H1 (cell line): Measurements from ENCODE around the gene ICAM2. TPM values are rescaled to one million over a fixed set of nuclear protein-coding genes. Genes with fewer than 3 reads are reported as not detected.

ENCODE experiments used
- CTCF ChIA-PET: fragments of 300-600 bp; sonication (Branson Sonifier 250); formaldehyde crosslinking; loops from one replicate; lab custom pipeline; 2021; ENCODE audit not compliant: partially characterized antibody; lab: Charles Lee
- POLR2A ChIA-PET: fragments of 300-600 bp; sonication (Branson Sonifier 250); formaldehyde crosslinking; loops from one replicate; lab custom pipeline; 2021; ENCODE audit warnings: inconsistent platforms; ENCODE audit not compliant: partially characterized antibody; lab: Charles Lee
- DNase-seq, 2 experiments: peaks; one replicate each; pipeline versions ENCODE4 v3.0.0 to v3.0.0-alpha.2; 2010 to 2022; ENCODE audit warnings: low spot score in 2 of 2, low read depth in 1 of 2, mixed read lengths in 1 of 2
- FAIRE-seq: peaks from 2 replicates; lab custom pipeline; 2011; peaks lifted over from hg19 to GRCh38; lab: Jason Lieb, UNC
- H2AFZ ChIP-seq: 2 replicates; pipeline ENCODE4 v1.8.1; 2012; ENCODE audit warnings: low read length, inconsistent platforms
- H2AK5ac ChIP-seq: 2 replicates; pipeline ENCODE4 v1.6.1; 2013; ENCODE audit warnings: low read depth, low read length
- H2BK120ac ChIP-seq: replicated peaks from 2 replicates; pipeline ENCODE3; 2013; ENCODE audit warnings: low read depth, low read length, inconsistent platforms
- H2BK12ac ChIP-seq: 2 replicates; pipeline ENCODE4 v1.6.1; 2013; ENCODE audit warnings: low read depth, low read length
- H2BK15ac ChIP-seq: 2 replicates; pipeline ENCODE4 v1.6.1; 2013; ENCODE audit warnings: low read length
- H2BK20ac ChIP-seq: 2 replicates; pipeline ENCODE4 v1.6.1; 2013; ENCODE audit warnings: low read length
- H2BK5ac ChIP-seq: 2 replicates; pipeline ENCODE4 v1.6.1; 2013; ENCODE audit warnings: low read depth, low read length
- H3K14ac ChIP-seq: 2 replicates; pipeline ENCODE4 v1.6.1; 2013; ENCODE audit warnings: inconsistent platforms; ENCODE audit not compliant: insufficient read length
- H3K18ac ChIP-seq: 2 replicates; pipeline ENCODE4 v1.6.1; 2013; ENCODE audit warnings: low read length; ENCODE audit errors: extremely low read depth
- H3K23ac ChIP-seq: 2 replicates; pipeline ENCODE4 v1.6.1; 2013; ENCODE audit warnings: inconsistent platforms; ENCODE audit not compliant: insufficient read length
- H3K23me2 ChIP-seq: 2 replicates; pipeline ENCODE4 v1.6.1; 2013; ENCODE audit warnings: low read depth, low read length
- H3K27ac ChIP-seq: 2 replicates; pipeline ENCODE4 v1.6.1; 2011; ENCODE audit warnings: low read depth, low read length, inconsistent platforms
- H3K27me3 ChIP-seq, 4 experiments: replicated peaks in 1 of 4; 1 replicate in 1 of 4; 2 replicates in 3 of 4; pipeline versions ENCODE4 v1.6.1 to v1.8.1; 2011 to 2013; ENCODE audit warnings: low read length in 3 of 4, mild to moderate bottlenecking in 3 of 4, inconsistent platforms in 2 of 4, mixed read lengths in 2 of 4, moderate library complexity in 1 of 4; ENCODE audit not compliant: control insufficient read depth in 3 of 4, insufficient read depth in 3 of 4; ENCODE audit errors: extremely low read depth in 1 of 4
- H3K36me3 ChIP-seq, 4 experiments: 2 replicates each; pipeline versions ENCODE4 v1.6.1 to v1.8.1; 2011 to 2013; ENCODE audit warnings: mild to moderate bottlenecking in 4 of 4, low read length in 3 of 4, moderate library complexity in 2 of 4, control low read depth in 1 of 4, inconsistent platforms in 1 of 4; ENCODE audit not compliant: insufficient read depth in 4 of 4, control insufficient read depth in 2 of 4
- H3K4ac ChIP-seq: replicated peaks from 2 replicates; pipeline ENCODE3; 2013; ENCODE audit warnings: low read length, low read depth, mixed read lengths, inconsistent platforms; ENCODE audit not compliant: insufficient read length
- H3K4me1 ChIP-seq, 4 experiments: replicated peaks in 1 of 4; 1 replicate in 1 of 4; 2 replicates in 3 of 4; pipeline versions ENCODE4 v1.6.1 to v1.8.1; 2011 to 2013; ENCODE audit warnings: low read length in 3 of 4, inconsistent platforms in 2 of 4, mixed read lengths in 1 of 4; ENCODE audit not compliant: insufficient read depth in 4 of 4, control insufficient read depth in 3 of 4
- H3K4me2 ChIP-seq, 2 experiments: 2 replicates each; pipeline versions ENCODE4 v1.6.1 to v1.8.1; 2011 to 2013; ENCODE audit warnings: low read depth in 2 of 2, low read length in 2 of 2, control low read depth in 1 of 2, inconsistent platforms in 1 of 2, mild to moderate bottlenecking in 1 of 2; ENCODE audit not compliant: insufficient read depth in 1 of 2
- H3K4me3 ChIP-seq, 4 experiments: fragments of 200-600, 300-600 bp in 1 of 4; sonication (generic), shearing (Covaris generic), sonication (Bioruptor Twin) in 1 of 4; 2 replicates each; pipeline versions ENCODE4 v1.5.1 to v1.8.1; 2011 to 2016; ENCODE audit warnings: low read length in 4 of 4, low read depth in 3 of 4, control low read depth in 2 of 4, inconsistent platforms in 2 of 4, mild to moderate bottlenecking in 2 of 4, mixed read lengths in 1 of 4, moderate library complexity in 1 of 4; ENCODE audit not compliant: insufficient read depth in 2 of 4; ENCODE audit errors: extremely low read depth in 1 of 4
- H3K56ac ChIP-seq: replicated peaks from 2 replicates; pipeline ENCODE3; 2013; ENCODE audit warnings: low read depth, mild to moderate bottlenecking, mixed read lengths, low read length, inconsistent platforms; ENCODE audit not compliant: insufficient read length
- H3K79me1 ChIP-seq: 2 replicates; pipeline ENCODE4 v1.6.1; 2013; ENCODE audit warnings: low read depth, low read length, control low read depth
- H3K79me2 ChIP-seq, 2 experiments: 2 replicates each; pipeline versions ENCODE4 v1.6.1 to v1.8.1; 2012 to 2013; ENCODE audit warnings: low read length in 2 of 2, mild to moderate bottlenecking in 2 of 2, inconsistent platforms in 1 of 2; ENCODE audit not compliant: insufficient read depth in 2 of 2, control insufficient read depth in 1 of 2
- H3K9ac ChIP-seq, 4 experiments: replicated peaks in 1 of 4; 1 replicate in 1 of 4; 2 replicates in 3 of 4; pipeline versions ENCODE4 v1.6.1 to v1.8.1; 2011 to 2013; ENCODE audit warnings: low read depth in 3 of 4, low read length in 3 of 4, control low read depth in 2 of 4, mild to moderate bottlenecking in 2 of 4, moderate library complexity in 2 of 4, inconsistent platforms in 1 of 4; ENCODE audit errors: extremely low read depth in 1 of 4
- H3K9me3 ChIP-seq, 2 experiments: 2 replicates each; pipeline versions ENCODE4 v1.6.1 to v1.8.1; 2012 to 2013; ENCODE audit warnings: mild to moderate bottlenecking in 2 of 2, moderate library complexity in 2 of 2, control low read depth in 1 of 2, inconsistent platforms in 1 of 2, low read depth in 1 of 2, low read length in 1 of 2, mixed read lengths in 1 of 2; ENCODE audit not compliant: insufficient read depth in 2 of 2
- H4K20me1 ChIP-seq, 2 experiments: replicated peaks in 1 of 2; 2 replicates each; pipeline versions ENCODE3 to v1.8.1; 2011 to 2013; ENCODE audit warnings: inconsistent platforms in 2 of 2, low read length in 2 of 2, mild to moderate bottlenecking in 1 of 2; ENCODE audit not compliant: insufficient read depth in 2 of 2, control insufficient read depth in 1 of 2
- H4K5ac ChIP-seq: 2 replicates; pipeline ENCODE4 v1.6.1; 2013; ENCODE audit warnings: low read length, low read depth, mixed read lengths, inconsistent platforms; ENCODE audit not compliant: insufficient read length
- H4K8ac ChIP-seq: 2 replicates; pipeline ENCODE4 v1.8.0; 2013; ENCODE audit warnings: mild to moderate bottlenecking, moderate library complexity, low read length, inconsistent platforms; ENCODE audit not compliant: insufficient read depth; ENCODE audit errors: extremely low read depth
- H4K91ac ChIP-seq: replicated peaks from 2 replicates; pipeline ENCODE3; 2013; ENCODE audit warnings: low read length, mixed read lengths, inconsistent platforms; ENCODE audit not compliant: insufficient read length
- CHD1 ChIP-seq: IDR thresholded peaks from 2 replicates; pipeline ENCODE4 v1.6.1; 2012; ENCODE audit warnings: low read depth, low read length, improper control_type of control experiment
- MAX ChIP-seq: IDR thresholded peaks from 2 replicates; pipeline ENCODE4 v1.6.1; 2012; ENCODE audit warnings: inconsistent platforms
- RNF2 ChIP-seq: fragments of 200-900, 300-1000 bp; sonication (generic); IDR thresholded peaks from 2 replicates; pipeline ENCODE4 v1.7.1; 2016; ENCODE audit warnings: borderline replicate concordance, low read depth, mild to moderate bottlenecking, antibody characterized with exemption, low read length; ENCODE audit not compliant: poor library complexity, severe bottlenecking; ENCODE audit errors: missing control alignments
- SIN3A ChIP-seq, 2 experiments: IDR thresholded peaks in 1 of 2; conservative IDR thresholded peaks in 1 of 2; 2 replicates each; pipeline ENCODE4 v1.6.1; 2011 to 2012; ENCODE audit warnings: low read length in 2 of 2, improper control_type of control experiment in 1 of 2, low read depth in 1 of 2, mild to moderate bottlenecking in 1 of 2
- SP2 ChIP-seq: IDR thresholded peaks from 2 replicates; pipeline ENCODE4 v1.6.1; 2012; ENCODE audit warnings: mild to moderate bottlenecking, low read length, inconsistent platforms
- TCF12 ChIP-seq: IDR thresholded peaks from 2 replicates; pipeline ENCODE4 v1.6.1; 2011; ENCODE audit warnings: low read depth, mild to moderate bottlenecking, low read length
- WGBS, 2 experiments: shearing (Covaris generic) in 1 of 2; methylation state at CpG; one replicate each; pipeline versions ENCODE4 v1.1.6 to v1.1.7; 2013 to 2015; ENCODE audit warnings: low lambda C conversion rate in 2 of 2, mixed read lengths in 2 of 2, inconsistent platforms in 1 of 2, low coverage in 1 of 2, missing lambda C conversion rate in 1 of 2; ENCODE audit not compliant: insufficient replicate concordance in 2 of 2, insufficient coverage in 1 of 2, insufficient read length in 1 of 2; ENCODE audit errors: extremely low coverage in 1 of 2, missing lambda C conversion rate in 1 of 2; 5-methylcytosine and 5-hydroxymethylcytosine counted together
- polyA plus RNA-seq, 7 experiments: library from polyadenylated mRNA; depleted of rRNA in 3 of 7; stranded (reverse) in 5 of 7; unstranded in 2 of 7; fragments of >200 nt in 5 of 7; fragments of 200-250 nt in 2 of 7; gene quantifications; 1 replicate in 5 of 7; 2 replicates in 1 of 7; 4 replicates in 1 of 7; pipeline versions ENCODE4 v1.2.1 to v1.2.3, GENCODE V29; 2011 to 2013; ENCODE audit warnings: missing spikeins in 2 of 7, mixed read lengths in 2 of 7
- total RNA-seq: library from RNA; stranded (reverse); fragmentation: NEBNext Ultra II Directional; extraction: Animal tissue kit (Norgen Biotek cat#: 25700); gene quantifications from 2 replicates; pipeline ENCODE4 v1.2.1, GENCODE V29; 2021

The ICAM2 gene
- total and polyA plus RNA-seq, 2 of the 8 experiments (the other 6 are each of a cell fraction or from before 2014, with no cell fraction given), result 0.45 to 0.63 TPM

DNA sequence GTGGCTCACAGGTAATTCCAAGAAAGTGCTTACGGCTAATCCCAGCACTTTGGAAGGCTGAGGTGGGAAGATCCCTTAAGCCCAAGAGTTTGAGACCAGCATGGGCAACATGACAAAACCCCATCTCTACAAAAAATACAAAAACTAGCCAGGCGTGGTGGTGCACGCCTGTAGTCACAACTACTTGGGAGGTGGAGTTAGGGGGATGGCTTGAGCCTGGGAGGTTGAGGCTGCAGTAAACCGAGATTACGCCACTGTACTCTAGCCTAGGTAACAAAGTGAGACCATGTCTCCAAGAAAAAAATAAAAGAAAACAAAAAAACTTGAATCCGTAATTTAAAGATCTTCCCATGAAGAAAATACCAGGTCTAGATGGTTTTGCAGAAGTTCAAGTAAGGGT lies 5.0 kb downstream of the ICAM2 start:
- Histone ChIP-seq H3K23ac (no peak overlapping the region), H3K4me3 (no peak overlapping the region), H3K4ac (no peak overlapping the region), H3K27ac (no peak overlapping the region), H4K8ac (no peak overlapping the region), H3K23me2 (no peaks in the 10 kb centered on the region), H3K79me2 (no peaks in the 10 kb centered on the region), H3K79me1 (no peaks in the 10 kb centered on the region), H3K14ac (no peak overlapping the region), H3K4me1 (peaks cover 0 to 5% (median 3%) of the 10 kb centered on the region in 4 experiments; a peak in 5 of 7 replicates), H4K5ac (no peak overlapping the region), H3K9ac (no peak overlapping the region), H2BK20ac (no peak overlapping the region), H2BK5ac (no peak overlapping the region), H3K56ac (no peak overlapping the region), H3K27me3 (no peaks in the 10 kb centered on the region), H3K9me3 (no peaks in the 10 kb centered on the region), H2BK15ac (no peak overlapping the region), H2BK12ac (no peak overlapping the region), H2AFZ (no peak overlapping the region), H3K4me2 (no peak overlapping the region), H3K36me3 (no peaks in the 10 kb centered on the region), H4K20me1 (no peaks in the 10 kb centered on the region), H2BK120ac (no peak overlapping the region), H4K91ac (no peak overlapping the region), H3K18ac (no peak overlapping the region), H2AK5ac (no peak overlapping the region)
- TF ChIP-seq TCF12 (no peak), RNF2 (no peak), CHD1 (no peak), MAX (no peak), SIN3A (conservative IDR thresholded peaks at IDR 0.05 in 1 of 2, IDR thresholded peaks at IDR 0.05 in 1 of 2; ENCODE audit: low read depth in 1 of 2, low read length in 2 of 2) (no peak), SP2 (no peak)
- 88% methylated on average over 6 of the region's 6 CpGs; no CpG with 5 or more reads in 1 of the 2 experiments for WGBS, 2 experiments
- DNase-seq, result no peak
- POLR2A ChIA-PET, result no interaction called here
- CTCF ChIA-PET, result no interaction called here
- FAIRE-seq, result no peak
